Fibroblast of upper back skin (primary cell): Measurements from ENCODE around the gene BBX.

Experiments used
- DNase-seq: peaks from one replicate; pipeline ENCODE4 v3.0.0-alpha.2; 2013

BBX gene

GRCh38 chr3:107604057-107604822 lies 81.5 kb downstream of the BBX start:
- peak; percentile 53 for DNase-seq

GRCh38 chr3:107611775-107612469 lies 89.2 kb downstream of the BBX start:
- DNase-seq, result no peak

- no peak for DNase-seq
Measured at GRCh38 chr3:107612664-107613084, 89.9 kb downstream of the BBX start.

GRCh38 chr3:107619549-107619948 lies 96.8 kb downstream of the BBX start:
- no peak for DNase-seq

GRCh38 chr3:107620534-107620933 lies 97.8 kb downstream of the BBX start:
- no peak for DNase-seq

GRCh38 chr3:107621465-107621864 lies 98.7 kb downstream of the BBX start:
- DNase-seq, result no peak

- DNase-seq, result peak; percentile 14
Measured at GRCh38 chr3:107627962-107628542, 105.3 kb downstream of the BBX start.

GRCh38 chr3:107629566-107629965 lies 106.8 kb downstream of the BBX start:
- peak; percentile 26 for DNase-seq

GRCh38 chr3:107630779-107631178 lies 108.0 kb downstream of the BBX start:
- no peak for DNase-seq

- DNase-seq, result no peak
Measured at GRCh38 chr3:107632576-107632975, 109.8 kb downstream of the BBX start.

- DNase-seq, result peak; percentile 22
Measured at GRCh38 chr3:107633327-107634098, 110.8 kb downstream of the BBX start.

GRCh38 chr3:107634099-107634489 lies 111.3 kb downstream of the BBX start:
- DNase-seq, result no peak

GRCh38 chr3:107637416-107638183 lies 114.8 kb downstream of the BBX start:
- DNase-seq, result no peak

- no peak for DNase-seq
Measured at GRCh38 chr3:107641572-107642307, 119.0 kb downstream of the BBX start.

- DNase-seq, result no peak
Measured at GRCh38 chr3:107643038-107643883, 120.5 kb downstream of the BBX start.

- peak; percentile 42 for DNase-seq
Measured at GRCh38 chr3:107644631-107645030, 121.9 kb downstream of the BBX start.

GRCh38 chr3:107650788-107651187 lies 128.0 kb downstream of the BBX start:
- no peak for DNase-seq

GRCh38 chr3:107651782-107652181 lies 129.0 kb downstream of the BBX start:
- DNase-seq, result no peak

- no peak for DNase-seq
Measured at GRCh38 chr3:107654218-107654617, 131.5 kb downstream of the BBX start.

GRCh38 chr3:107657971-107658370 lies 135.2 kb downstream of the BBX start:
- peak; percentile 58 for DNase-seq
